CD4-positive, alpha-beta T cell treated with Interleukin-10 for 1 hour (primary cell): ENCODE data around the gene DLGAP5.

ENCODE experiments used
- DNase-seq: peaks from one replicate; pipeline ENCODE4 v3.0.0-alpha.2; 2020

The DLGAP5 gene, protein sequence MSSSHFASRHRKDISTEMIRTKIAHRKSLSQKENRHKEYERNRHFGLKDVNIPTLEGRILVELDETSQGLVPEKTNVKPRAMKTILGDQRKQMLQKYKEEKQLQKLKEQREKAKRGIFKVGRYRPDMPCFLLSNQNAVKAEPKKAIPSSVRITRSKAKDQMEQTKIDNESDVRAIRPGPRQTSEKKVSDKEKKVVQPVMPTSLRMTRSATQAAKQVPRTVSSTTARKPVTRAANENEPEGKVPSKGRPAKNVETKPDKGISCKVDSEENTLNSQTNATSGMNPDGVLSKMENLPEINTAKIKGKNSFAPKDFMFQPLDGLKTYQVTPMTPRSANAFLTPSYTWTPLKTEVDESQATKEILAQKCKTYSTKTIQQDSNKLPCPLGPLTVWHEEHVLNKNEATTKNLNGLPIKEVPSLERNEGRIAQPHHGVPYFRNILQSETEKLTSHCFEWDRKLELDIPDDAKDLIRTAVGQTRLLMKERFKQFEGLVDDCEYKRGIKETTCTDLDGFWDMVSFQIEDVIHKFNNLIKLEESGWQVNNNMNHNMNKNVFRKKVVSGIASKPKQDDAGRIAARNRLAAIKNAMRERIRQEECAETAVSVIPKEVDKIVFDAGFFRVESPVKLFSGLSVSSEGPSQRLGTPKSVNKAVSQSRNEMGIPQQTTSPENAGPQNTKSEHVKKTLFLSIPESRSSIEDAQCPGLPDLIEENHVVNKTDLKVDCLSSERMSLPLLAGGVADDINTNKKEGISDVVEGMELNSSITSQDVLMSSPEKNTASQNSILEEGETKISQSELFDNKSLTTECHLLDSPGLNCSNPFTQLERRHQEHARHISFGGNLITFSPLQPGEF

DNA sequence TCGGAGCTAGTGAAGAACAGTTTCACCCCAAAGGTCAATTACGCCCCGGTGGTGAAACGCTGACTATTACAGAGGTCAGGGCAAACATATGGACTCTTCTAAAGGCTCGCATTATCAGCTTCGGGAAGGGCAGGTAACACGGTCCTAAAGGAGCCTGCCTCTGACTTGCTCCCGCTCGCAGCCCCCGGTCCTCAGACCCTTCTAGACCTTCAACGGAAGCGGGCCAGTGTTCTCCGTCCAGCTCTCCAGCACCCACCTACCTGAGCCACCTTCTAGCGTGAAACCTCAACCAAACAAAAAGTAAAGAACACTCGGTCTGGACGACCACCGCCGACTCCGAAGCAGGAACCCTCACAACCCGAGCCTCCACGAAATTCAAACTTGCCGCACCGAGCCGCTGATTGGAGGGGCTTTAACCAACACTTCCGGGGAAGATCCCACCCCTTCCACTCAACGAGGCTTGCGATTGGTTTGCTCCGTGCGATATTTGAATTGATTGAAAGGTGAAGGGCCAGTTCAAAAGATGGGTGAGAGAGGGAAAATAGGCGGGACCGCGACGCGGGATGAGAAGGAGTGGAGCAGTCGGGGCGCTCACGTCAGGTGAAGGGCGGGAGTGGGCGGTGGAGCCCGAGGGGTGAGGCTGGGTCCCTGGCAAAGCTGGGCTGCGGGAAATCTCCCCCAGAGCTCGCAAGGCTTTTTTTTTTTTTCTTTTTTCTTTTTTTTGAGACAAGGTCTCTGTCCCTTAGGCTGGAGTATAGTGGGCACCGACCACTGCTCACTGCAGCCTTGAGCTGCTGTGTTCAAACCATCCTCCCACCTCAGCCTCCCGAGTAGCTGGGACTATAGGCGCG lies at the start of gene DLGAP5:
Gene DLGAP5, minus strand, starts transcription at position 383 of the 851 bp plus-strand sequence. CDS start 2,406 bp downstream, outside the sequence.
- DNase-seq, result peak; percentile 94

DNA sequence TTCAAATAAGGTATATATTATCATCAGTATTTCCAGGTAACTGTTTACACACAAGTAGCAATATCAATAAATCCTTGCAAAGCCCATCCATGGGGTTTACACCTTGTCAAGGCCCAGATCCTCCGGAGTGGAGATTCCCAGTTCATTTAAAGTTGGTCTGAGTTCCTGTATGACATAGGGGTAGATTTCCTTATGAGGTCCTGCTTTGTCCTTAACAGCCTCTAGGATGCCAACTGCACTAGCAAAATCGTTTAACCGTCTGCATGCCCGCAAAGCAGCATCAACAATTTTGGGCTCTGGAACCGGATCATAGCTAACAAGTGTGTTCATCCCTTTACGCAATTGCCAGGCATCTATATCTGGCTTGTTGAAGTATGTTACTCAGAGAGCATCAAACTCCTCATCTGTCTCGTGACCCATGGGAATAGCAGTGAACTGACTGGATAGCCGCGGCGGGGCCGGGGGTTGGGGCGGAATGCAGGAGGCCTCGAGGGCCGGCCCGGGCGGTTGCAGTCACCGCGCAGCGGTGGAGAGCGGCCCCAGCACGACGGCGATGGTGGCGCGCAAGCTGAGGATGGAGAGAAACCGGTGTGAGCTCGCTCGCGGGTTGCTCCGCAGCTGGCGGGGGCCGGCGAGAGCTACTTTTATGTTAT lies 49.3 kb upstream of the DLGAP5 start:
- DNase-seq, result no peak

DNA sequence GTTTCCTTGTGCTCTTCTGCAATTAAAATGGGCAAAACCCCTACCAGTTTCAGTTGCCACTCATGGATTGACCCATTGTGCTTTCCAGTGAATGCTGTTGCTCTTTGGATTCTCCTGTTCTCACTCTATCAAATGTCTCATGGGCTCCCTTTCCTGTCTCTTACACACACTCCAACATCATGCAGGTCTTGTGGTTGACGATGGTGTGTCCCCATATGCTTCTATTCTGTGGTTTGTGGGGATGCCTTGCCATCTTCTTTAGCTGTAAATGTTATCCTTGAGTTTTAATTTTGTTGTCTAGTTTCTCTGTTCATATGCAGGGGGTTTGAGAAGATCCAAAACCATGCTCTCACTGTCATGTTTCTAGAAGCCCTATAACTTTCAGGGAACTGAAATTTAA lies 47.9 kb upstream of the DLGAP5 start:
- DNase-seq, result no peak

DNA sequence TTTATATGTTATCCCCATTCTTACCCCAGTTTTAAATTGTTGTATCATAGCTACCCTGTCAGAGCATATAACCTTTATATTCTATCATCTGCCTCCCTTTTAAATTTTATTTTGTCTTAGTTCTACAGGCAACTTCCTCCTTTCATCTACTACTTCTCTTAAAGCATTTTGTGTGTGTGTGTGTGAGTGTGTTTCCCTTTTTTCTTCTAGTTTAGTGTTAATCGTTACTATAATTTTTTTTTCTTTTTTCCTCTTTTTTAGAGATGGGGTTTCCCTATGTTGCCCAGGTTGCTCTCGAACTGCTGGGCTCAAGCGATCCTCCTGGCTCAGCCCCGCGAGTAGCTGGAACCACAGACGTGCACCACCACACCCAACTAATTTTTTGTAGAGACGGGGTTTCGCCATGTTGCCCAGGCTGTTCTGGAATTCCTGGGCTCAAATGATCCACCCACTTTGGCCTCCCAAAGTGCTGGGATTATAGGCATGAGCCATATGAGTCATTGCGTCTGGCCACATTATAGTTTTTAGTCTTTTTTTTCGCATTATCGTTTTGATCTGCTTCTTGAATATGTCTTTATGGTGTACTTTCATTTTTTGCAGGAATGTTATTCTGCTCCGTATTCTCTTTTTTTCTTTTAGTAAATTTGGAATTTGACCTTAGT lies 46.8 kb upstream of the DLGAP5 start:
- DNase-seq, result no peak

DNA sequence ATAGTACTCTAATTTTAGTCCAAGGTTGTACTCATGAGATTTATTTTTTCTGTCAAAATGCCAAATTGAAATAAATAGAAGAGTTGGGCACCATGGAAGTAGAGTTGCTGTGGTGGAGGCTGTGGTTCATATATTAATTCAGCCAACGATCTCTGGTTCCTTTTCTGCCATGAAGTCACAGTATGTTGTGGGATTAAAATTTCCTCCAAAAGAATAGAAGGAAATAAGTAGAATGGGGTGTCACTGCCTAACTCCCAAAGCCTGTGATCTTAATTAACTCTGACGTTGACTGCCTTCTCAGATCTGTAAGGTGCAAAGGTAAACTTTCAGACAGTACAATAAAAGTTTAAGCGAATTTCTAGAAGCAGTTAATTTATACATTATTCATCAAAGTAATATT lies 42.2 kb upstream of the DLGAP5 start:
- no peak for DNase-seq

DNA sequence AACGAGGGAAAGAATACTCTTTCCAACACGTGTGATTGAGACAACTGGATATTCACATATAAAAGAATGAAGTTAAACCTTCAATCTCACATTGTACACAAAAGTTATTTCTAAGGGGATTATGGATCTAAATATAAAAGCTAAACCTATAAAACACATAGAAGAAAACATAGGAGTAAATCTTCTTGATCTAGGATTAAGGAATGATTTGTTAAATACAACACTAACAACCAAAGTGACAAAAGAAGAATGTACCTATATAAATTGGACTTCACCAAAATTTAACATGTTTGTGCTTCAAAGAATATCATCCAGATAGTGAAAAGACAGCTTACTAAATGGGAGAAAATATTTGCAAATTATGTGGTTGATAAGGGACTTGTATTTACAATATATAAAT lies 36.9 kb upstream of the DLGAP5 start:
- no peak for DNase-seq

DNA sequence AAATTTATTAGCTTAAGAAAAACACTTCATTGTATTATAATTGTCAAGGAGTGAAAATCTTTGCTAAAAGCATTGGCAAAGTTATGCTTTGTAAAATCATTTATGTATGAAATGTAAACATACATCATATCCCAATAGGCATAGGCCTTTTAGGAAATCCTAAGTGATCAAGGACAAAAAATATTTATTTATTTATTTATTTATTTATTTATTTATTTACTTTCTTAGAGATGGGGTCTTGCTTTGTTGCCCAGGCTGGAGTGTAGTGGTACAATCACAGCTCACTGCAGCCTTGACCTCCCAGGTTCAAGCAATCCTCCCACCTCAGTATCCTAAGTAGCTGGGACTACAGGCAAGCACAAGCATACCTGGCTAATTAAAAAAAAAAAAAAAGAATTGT lies 32.0 kb upstream of the DLGAP5 start:
- DNase-seq, result no peak

DNA sequence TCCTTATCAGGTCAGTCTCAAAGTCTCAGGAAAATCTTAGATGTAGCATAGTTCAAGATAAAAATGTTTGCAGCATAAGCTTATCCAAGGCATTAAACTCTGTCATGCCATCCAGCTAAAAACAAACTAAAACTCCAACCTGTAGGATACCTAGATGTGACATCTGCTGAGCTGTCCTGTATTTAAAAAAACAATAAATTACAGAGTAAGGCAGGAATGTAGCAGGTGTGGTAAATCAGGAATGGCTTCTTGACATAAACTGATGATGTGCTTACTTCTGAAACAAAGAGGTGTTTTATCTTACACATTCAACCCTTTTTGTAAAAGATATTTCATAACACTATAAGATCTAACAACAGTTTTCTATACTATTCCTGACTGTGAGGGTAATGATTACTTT lies 30.6 kb upstream of the DLGAP5 start:
- DNase-seq, result no peak

DNA sequence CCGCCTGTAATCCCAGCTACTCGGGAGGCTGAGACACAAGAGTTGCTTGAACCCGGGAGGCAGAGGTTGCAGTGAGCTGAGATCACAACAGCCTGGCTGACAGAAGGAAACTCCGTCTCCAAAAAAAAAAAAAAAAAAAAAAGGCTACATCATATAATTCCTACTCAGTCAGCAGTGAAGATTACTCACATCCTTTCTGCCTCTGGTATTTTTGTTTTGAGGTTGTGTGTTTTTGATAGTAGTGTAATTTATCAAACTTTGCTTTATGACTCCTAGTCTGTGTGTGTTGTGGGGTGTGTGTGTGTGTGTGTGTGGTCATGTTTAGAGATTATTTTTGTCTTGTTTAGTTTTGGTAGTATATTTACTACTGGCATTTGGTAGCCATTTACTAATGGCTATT lies 29.8 kb upstream of the DLGAP5 start:
- DNase-seq, result no peak

DNA sequence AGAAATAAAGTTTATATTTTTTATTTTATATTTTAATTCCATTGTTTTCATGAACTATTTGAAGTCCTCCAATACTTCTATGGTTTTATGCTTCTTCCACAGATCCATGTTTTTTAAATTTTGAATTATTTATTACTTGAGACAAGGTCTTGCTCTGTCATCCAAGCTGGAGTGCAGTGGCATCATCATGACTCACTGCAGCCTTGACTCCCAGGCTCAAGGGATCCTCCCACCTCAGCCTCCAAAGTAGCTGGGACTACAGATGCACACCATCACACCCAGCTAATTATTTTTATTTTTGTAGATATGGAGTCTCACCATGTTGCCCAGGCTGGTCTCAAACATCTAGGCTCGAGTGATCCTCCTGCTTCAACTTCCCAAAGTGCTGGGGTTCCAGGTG lies 28.8 kb upstream of the DLGAP5 start:
- no peak for DNase-seq

DNA sequence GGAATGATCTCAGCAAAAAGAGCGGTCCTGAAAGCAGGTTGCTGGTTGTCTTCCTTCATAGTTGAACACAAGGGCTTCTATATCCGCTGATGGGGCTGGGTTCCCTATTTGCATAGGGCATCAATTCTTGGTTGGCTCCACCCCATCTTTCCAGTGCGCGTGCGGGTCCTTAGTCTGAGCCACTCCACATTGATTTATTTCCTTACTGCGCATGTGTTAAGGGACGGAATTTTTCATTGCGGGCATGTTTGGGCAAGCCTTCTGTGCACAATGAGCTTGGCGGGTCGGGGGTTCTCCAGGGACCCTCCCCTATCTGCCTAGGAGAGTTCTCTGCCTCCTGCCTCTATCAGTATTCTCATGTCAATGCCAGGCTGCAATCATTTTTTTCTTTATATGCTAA lies 21.2 kb upstream of the DLGAP5 start:
- DNase-seq, result no peak

DNA sequence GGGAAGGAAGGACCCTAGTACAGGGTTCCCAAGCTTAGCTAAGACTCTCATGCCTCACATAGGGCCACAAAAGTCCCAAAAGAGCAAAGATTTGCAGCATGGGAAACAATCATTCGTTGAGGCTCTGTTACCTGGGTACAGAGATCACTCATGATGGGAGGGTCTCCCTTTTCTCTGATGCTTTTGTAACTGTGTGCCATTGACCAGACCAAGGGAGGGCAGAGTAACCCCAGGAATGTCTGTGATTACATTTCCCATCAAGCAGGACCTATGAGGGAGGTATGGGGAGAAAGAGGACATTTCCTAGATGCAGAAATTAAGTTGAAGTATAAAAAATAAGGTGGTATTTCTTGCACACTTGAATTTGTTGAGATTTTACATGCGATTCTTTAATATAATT lies 16.4 kb upstream of the DLGAP5 start:
- DNase-seq, result no peak

DNA sequence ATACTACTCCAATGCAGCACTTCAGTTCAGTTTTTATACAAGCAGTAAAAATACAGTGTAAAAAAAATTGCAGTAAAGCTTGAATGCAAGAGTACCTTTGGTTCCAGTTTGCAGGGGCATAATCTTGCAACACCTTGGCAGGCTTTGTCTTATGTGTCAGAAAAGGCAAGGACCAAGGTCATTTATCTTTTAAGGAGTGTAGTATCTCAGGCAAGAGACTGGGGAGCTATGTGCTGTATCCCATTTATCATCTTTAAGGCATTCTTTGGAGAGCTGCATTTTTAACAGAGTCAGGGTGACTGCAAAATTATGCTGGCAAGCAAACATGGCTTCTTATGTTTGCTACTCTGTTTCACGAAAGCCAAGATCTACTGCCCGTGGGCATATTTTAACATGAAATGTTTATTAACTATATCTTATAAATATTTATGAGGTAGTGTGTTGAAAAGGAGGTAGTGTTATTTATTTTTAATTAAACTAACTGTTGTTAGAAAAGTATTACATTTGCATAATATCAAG lies 14.8 kb upstream of the DLGAP5 start:
- DNase-seq, result no peak

DNA sequence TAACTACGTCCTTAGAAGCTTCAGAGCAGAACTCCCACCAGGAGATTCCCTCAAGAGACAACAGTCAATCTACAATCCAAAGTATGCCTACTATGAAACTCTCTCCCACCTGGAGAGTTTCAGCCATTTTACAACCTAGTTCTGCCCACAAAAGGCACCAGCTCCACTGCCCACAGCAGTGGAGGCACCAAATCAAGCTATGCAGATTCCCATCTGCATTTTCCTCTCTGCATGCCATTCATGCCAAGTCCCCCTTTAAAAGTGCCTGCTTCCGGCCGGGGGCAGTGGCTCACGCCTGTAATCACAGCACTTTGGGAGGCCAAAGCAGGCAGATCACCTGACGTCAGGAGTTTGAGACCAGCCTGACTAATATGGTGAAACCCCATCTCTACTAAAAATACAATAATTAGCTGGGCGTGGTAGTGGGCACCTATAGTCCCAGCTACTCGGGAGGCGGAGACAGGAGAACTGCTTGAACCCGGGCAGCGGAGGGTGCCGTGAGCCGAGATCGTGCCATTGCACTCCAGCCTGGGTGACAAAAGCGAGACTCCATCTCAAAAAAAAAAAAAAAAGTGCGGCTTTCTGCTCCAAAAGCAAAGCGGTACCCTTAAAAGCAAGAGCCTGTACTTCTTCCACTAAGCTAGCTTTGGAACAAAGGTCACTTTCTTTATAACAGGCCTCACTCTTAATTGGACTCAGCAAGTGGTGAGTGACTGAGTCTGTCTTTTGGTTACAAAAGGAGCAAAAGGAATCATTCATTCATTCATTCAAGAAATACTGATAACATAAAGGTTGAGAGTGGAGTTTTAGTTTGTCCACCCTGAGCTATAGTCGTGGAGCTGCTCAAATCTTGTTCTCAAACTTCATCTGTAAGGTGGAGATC lies 10.1 kb upstream of the DLGAP5 start:
- no peak for DNase-seq

DNA sequence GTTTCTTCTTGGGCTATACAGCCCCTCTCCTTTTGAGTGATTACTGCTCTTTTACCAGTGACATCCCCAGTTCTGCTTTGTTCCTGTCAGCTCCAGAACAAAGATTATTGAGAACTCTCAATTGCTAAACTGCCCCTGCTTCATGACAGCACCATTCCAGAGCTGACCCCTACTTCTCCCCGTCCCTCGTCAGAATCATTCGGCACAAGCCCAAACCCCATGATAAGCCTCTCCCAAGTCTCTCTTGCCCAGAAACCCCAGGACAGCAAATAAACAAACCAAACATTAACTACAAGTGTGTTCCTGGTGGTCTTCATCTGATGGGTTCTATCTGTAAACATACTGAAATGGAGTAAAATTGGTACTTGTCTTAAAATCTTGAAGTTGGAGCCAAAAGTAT lies 9.3 kb upstream of the DLGAP5 start:
- DNase-seq, result no peak

DNA sequence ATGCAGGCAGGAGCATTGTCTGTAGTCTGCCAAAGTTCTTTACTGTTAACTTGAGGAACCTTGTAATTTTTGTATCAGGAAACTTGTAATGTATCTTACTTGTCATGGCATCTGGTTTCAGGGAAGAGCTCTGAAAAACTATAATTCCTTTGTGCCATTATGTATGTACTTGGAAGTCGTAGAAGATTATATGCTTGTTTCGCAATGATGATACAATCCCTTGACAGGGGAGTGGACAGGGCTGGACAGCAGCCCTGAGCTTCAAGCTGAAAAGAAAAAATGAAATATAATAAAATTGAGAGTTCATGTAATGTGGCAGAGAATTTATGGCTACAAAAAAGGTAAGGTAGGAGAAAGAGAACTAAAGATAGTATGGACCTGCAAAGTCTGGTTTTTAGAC lies 7.4 kb upstream of the DLGAP5 start:
- no peak for DNase-seq

DNA sequence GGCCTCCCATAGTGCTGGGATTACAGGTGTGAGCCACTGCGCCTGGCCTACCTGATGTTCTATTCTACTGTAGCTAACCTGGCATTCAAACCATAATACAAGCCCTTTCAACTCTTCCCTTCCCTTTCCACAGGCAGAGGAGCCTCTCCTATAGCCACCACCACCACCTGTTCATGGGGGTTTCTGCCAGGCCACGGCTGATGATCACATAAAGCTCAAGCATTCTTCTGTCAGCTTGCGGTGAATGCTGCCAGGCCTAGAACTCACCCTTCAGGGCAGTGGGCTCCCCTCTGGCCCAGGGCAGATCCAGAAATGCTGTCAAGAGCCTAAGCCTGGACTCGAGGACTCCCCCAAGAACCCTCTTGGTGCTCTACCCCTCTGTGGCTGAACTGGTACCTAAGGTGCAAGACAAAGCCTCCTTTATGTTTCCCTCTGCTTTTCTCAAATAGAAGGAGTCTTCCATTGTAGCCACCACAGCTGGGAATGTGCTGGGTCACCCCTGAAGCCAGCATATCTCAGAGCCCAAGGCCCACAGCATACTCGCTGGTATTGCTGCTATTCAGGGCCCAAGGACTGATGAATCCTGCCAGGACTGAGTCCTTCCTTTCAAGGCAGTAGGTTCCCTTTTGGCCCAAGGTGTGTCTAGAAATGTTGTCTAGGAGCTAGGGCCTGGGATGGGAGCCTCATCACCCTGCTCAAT lies 3.4 kb upstream of the DLGAP5 start:
- DNase-seq, result no peak

DNA sequence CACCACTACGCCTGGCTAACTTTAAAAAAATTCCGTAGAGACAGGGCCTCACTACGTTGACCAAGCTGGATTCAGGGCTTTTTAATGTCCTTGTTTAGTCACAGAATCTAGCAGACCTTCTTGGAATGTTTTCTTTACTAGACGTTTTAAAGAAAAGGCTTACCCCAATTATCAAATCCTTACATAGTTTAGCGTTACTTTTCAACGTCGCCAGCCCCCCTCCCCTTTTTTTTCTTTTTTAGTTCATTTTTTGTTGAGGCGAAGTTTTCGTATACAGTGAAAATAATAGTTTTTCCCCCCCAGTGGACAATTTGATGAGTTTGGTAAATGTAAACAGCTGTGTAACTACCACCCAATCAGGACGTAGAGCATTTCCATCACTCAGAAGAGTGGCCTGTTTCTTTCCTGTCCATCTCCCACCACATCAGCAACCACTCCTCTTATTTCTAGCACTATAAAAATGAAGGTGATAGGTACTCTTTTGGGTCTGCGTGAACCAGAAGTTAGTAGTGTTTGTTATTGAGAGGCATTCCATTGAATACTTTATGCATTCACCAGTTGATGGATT lies 753 bp upstream of the DLGAP5 start:
- DNase-seq, result no peak

DNA sequence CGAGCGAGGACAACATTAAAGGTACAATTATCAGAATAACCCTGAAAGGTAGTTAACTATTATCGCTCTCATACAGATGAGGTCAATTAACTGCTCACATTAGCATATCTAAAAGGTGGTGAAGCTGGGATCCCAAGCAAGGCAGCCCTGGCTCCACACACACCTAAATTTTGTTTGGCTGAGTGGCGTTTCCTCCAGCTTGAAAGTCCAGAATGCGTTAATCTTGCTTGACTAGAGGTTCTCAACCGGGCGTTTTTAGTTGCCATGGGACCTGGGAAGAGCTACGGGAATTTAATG lies 531 bp downstream of the DLGAP5 start:
- DNase-seq, result no peak

DNA sequence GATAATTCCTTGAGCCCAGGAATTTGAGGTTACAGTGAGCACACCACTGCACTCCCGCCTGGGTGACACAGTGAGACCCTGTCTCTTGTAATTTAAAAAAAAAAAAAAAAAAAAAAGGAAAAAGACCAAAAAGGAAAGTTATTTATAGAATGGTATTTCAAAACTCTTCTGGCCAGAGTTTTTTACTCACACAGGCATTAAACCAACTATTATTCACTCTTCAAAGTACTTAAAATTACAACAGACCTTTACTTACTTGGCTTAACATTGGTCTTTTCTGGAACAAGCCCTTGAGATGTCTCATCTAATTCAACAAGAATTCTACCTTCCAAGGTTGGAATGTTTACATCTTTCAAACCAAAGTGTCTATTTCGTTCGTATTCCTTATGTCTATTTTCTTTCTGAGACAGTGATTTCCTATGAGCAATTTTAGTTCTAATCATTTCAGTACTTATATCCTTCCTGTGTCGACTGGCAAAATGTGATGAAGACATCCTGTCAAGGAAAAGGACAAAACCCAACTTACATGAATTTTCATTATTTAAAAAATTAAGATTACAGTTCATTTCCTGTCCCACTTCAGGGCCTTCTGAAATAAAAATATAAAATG lies 2.6 kb downstream of the DLGAP5 start:
- no peak for DNase-seq
